ENCODE results near the gene CDK5RAP1.

DNA sequence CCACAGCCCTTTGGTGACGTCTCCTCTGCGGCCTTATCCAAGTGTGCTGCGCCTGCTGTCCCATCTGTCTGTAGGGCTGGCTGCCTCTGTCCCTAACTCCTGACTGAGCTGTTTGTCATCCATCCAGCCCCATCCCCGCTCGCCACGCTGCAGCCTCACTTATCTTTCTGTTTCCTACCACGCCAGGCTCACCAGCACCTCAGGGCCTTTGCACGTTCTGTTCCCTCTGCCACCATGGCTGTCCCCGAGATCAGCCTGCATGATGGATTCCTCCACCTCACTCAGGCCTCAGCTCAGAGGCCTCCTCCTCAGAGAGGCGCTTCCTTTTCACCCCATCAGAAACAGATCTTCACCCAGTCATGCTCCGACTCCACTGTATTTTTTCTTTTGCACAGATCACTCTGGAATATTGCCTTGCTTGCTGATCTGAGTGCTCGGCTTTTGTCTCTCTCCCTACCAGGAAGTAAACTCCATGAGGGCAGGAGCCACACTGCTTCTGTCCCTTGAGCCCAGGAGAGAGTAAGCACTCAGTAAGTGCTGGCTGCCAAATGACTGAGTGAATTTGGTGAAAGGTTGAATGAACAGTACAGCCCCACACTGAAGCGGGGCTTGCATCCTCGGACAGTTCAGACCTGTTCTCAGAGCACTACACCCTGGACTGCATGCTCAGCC is 83.8 kb downstream of the CDK5RAP1 start:
- no peak for TF ChIP-seq POLR2A (IDR thresholded peaks at IDR 0.05; ENCODE audit: low read depth, low read length)
- no peak for TF ChIP-seq CTCF (conservative IDR thresholded peaks at IDR 0.05; ENCODE audit: low read depth, low read length)
- TF ChIP-seq CEBPB (IDR thresholded peaks at IDR 0.05; ENCODE audit: low read depth, low read length) = no peak

Data from IMR-90 (cell line).